Naive thymus-derived CD4-positive, alpha-beta T cell (primary cell): Measurements from ENCODE around the gene PIGZ. TPM values are rescaled to one million over a fixed set of nuclear protein-coding genes. Genes with fewer than 3 reads are reported as not detected.
A peak's percentile ranks its signal among the peaks of the same experiment; 100 is the strongest.

Source experiments
- ATAC-seq: fragments of 150-1000 bp; cut with Tn5 transposase; 2 replicates; pipeline ENCODE4 v1.10.0; 2021; ENCODE audit warnings: mild to moderate bottlenecking, moderate library complexity
- CTCF ChIA-PET: fragments of 350-600 bp; sonication (Branson Sonifier 250); formaldehyde crosslinking; loops from one replicate; lab custom pipeline; 2021; ENCODE audit warnings: antibody characterized with exemption; lab: Charles Lee
- POLR2A ChIA-PET: fragments of 350-600 bp; sonication (Branson Sonifier 250); formaldehyde crosslinking; loops from one replicate; lab custom pipeline; 2021; ENCODE audit warnings: antibody characterized with exemption, inconsistent platforms; lab: Charles Lee
- DNase-seq, 9 donors: peaks; one replicate each; pipeline versions ENCODE4 v3.0.0 to v3.0.0-alpha.2; 2020 to 2022; ENCODE audit warnings: mixed read lengths in 1 of 9
- H3K27ac ChIP-seq: one replicate; pipeline ENCODE4 v1.7.0; 2013; ENCODE audit warnings: mild to moderate bottlenecking, low read depth, low read length, moderate library complexity
- H3K27me3 ChIP-seq, 2 donors: one replicate each; pipeline ENCODE4 v1.7.0; 2013; ENCODE audit warnings: low read length in 2 of 2, mild to moderate bottlenecking in 2 of 2, moderate library complexity in 2 of 2; ENCODE audit not compliant: control insufficient read depth in 2 of 2, insufficient read depth in 2 of 2
- H3K36me3 ChIP-seq, 3 experiments: 1 replicate in 2 of 3; 2 replicates in 1 of 3; pipeline ENCODE4 v1.7.0; 2013; ENCODE audit warnings: low read length in 3 of 3, mild to moderate bottlenecking in 3 of 3, moderate library complexity in 1 of 3; ENCODE audit not compliant: insufficient read depth in 3 of 3, control insufficient read depth in 2 of 3
- H3K4me1 ChIP-seq, 2 donors: one replicate each; pipeline ENCODE4 v1.7.0; 2013; ENCODE audit warnings: low read length in 2 of 2, mild to moderate bottlenecking in 2 of 2, moderate library complexity in 1 of 2; ENCODE audit not compliant: control insufficient read depth in 2 of 2, insufficient read depth in 2 of 2
- H3K4me3 ChIP-seq: 2 replicates; pipeline ENCODE4 v1.7.0; 2013; ENCODE audit warnings: mild to moderate bottlenecking, low read length
- H3K9me3 ChIP-seq, 3 experiments: 1 replicate in 2 of 3; 2 replicates in 1 of 3; pipeline ENCODE4 v1.7.0; 2013; ENCODE audit warnings: low read length in 3 of 3; ENCODE audit not compliant: control insufficient read depth in 2 of 3
- H3K27ac Mint-ChIP-seq, 9 donors: one replicate each; pipeline ENCODE4 v1.8.0; 2020 to 2022; ENCODE audit warnings: mixed read lengths in 9 of 9, mild to moderate bottlenecking in 8 of 9, moderate library complexity in 5 of 9, inconsistent platforms in 2 of 9
- H3K27me3 Mint-ChIP-seq, 5 donors: one replicate each; pipeline ENCODE4 v1.8.0; 2021 to 2022; ENCODE audit warnings: mixed read lengths in 5 of 5, mild to moderate bottlenecking in 1 of 5
- H3K36me3 Mint-ChIP-seq, 5 donors: one replicate each; pipeline ENCODE4 v1.8.0; 2020 to 2022; ENCODE audit warnings: mixed read lengths in 5 of 5, mild to moderate bottlenecking in 3 of 5, inconsistent platforms in 1 of 5
- H3K4me1 Mint-ChIP-seq, 7 donors: one replicate each; pipeline ENCODE4 v1.8.0; 2020 to 2022; ENCODE audit warnings: mixed read lengths in 7 of 7, mild to moderate bottlenecking in 3 of 7, inconsistent platforms in 1 of 7
- H3K4me3 Mint-ChIP-seq, 10 donors: one replicate each; pipeline ENCODE4 v1.8.0; 2020 to 2022; ENCODE audit warnings: mild to moderate bottlenecking in 10 of 10, mixed read lengths in 10 of 10, moderate library complexity in 6 of 10, inconsistent platforms in 2 of 10
- H3K9me3 Mint-ChIP-seq, 11 donors: one replicate each; pipeline ENCODE4 v1.8.0; 2020 to 2022; ENCODE audit warnings: mixed read lengths in 11 of 11, mild to moderate bottlenecking in 4 of 11, inconsistent platforms in 1 of 11, moderate library complexity in 1 of 11
- intact Hi-C, 2 donors: fragments of 100-400 bp; cut with micrococcal nuclease; formaldehyde crosslinking; loops; one replicate each; pipeline ENCODE4 v1.15.1; 2023
- polyA plus RNA-seq, 2 donors: library from polyadenylated mRNA; unstranded; fragments of 300-500 nt; fragmentation: Illumina TruSeq; gene quantifications; one replicate each; pipeline ENCODE4 v1.2.3, GENCODE V29; 2021
- total RNA-seq, 6 experiments: library from RNA in 5 of 6; stranded (reverse) in 5 of 6; gene quantifications; 1 replicate in 5 of 6; 2 replicates in 1 of 6; pipeline ENCODE4 v1.2.3 and lab custom pipeline; 2021 to 2026

Gene PIGZ
- total and polyA plus RNA-seq, 7 experiments from 2014 or later = 0.20 to 2.7 (median 0.78) TPM; not detected in 1

- Histone ChIP-seq H3K9me3 (no peaks in the 10 kb centered on the region), H3K36me3 (no peaks in the 10 kb centered on the region), H3K4me1 (no peaks in the 10 kb centered on the region), H3K27me3 (no peaks in the 10 kb centered on the region), H3K4me3 (no peak overlapping the region), H3K27ac (no peak overlapping the region)
- Mint-ChIP-seq H3K4me1 (no peaks in the 10 kb centered on the region), H3K36me3 (peaks cover 0 to 3% (median 0%) of the 10 kb centered on the region in 5 donors), H3K9me3 (peaks cover 0 to 2% (median 0%) of the 10 kb centered on the region in 11 donors), H3K27ac (no peak overlapping the region), H3K27me3 (peaks cover 4 to 12% (median 6%) of the 10 kb centered on the region in 5 donors), H3K4me3 (no peak overlapping the region)
- ChIA-PET POLR2A (no interaction called here), CTCF (no interaction called here)
- DNase-seq (peak in 1 of 9 donors; percentile 2), ATAC-seq (no peak)
- intact Hi-C loops = no loop called here
Observed at GRCh38 chr3:196989721-196990262, 21.2 kb upstream of the PIGZ start.

- ChIA-PET CTCF (no interaction called here), POLR2A (no interaction called here)
- H3K4me1 Mint-ChIP-seq = no peaks in the 10 kb centered on the region
- DNase-seq (no peak), ATAC-seq (no peak)
- H3K36me3 Mint-ChIP-seq = peaks cover 0 to 6% (median 3%) of the 10 kb centered on the region in 5 donors
- H3K4me3 Mint-ChIP-seq = no peak overlapping the region
- intact Hi-C loops = no loop called here
- Histone ChIP-seq H3K27ac (no peak overlapping the region), H3K4me1 (no peaks in the 10 kb centered on the region), H3K9me3 (peaks cover 0 to 1% (median 0%) of the 10 kb centered on the region in 3 experiments), H3K4me3 (no peak overlapping the region), H3K27me3 (no peaks in the 10 kb centered on the region), H3K36me3 (no peaks in the 10 kb centered on the region)
- peaks cover 7 to 20% (median 13%) of the 10 kb centered on the region in 5 donors for H3K27me3 Mint-ChIP-seq
- H3K27ac Mint-ChIP-seq = no peak overlapping the region
- H3K9me3 Mint-ChIP-seq = peaks cover 0 to 10% (median 4%) of the 10 kb centered on the region in 11 donors
Observed at GRCh38 chr3:196988241-196989029, 19.8 kb upstream of the PIGZ start.

- no peaks in the 10 kb centered on the region for H3K4me1 ChIP-seq
- intact Hi-C loops = no loop called here
- H3K36me3 ChIP-seq = no peaks in the 10 kb centered on the region
- CTCF ChIA-PET = no interaction called here
- H3K27ac ChIP-seq = no peak overlapping the region
- H3K4me3 ChIP-seq = no peak overlapping the region
- DNase-seq (no peak), ATAC-seq (no peak)
- Mint-ChIP-seq H3K4me3 (no peak overlapping the region), H3K4me1 (no peaks in the 10 kb centered on the region), H3K9me3 (peaks cover 0 to 16% (median 9%) of the 10 kb centered on the region in 11 donors), H3K27me3 (peaks cover 9 to 25% (median 15%) of the 10 kb centered on the region in 5 donors), H3K36me3 (peaks cover 0 to 9% (median 7%) of the 10 kb centered on the region in 5 donors), H3K27ac (no peak overlapping the region)
- H3K27me3 ChIP-seq = no peaks in the 10 kb centered on the region
- H3K9me3 ChIP-seq = peaks cover 0 to 5% (median 0%) of the 10 kb centered on the region in 3 experiments
- POLR2A ChIA-PET = no interaction called here
Observed at GRCh38 chr3:196987022-196987421, 18.4 kb upstream of the PIGZ start.

- ChIA-PET POLR2A (no interaction called here), CTCF (no interaction called here)
- Mint-ChIP-seq H3K9me3 (peaks cover 0 to 23% (median 9%) of the 10 kb centered on the region in 11 donors), H3K4me3 (no peak overlapping the region), H3K27me3 (peaks cover 9 to 30% (median 15%) of the 10 kb centered on the region in 5 donors), H3K36me3 (peaks cover 0 to 12% (median 8%) of the 10 kb centered on the region in 5 donors), H3K27ac (no peak overlapping the region), H3K4me1 (no peaks in the 10 kb centered on the region)
- H3K4me3 ChIP-seq = no peak overlapping the region
- DNase-seq (no peak), ATAC-seq (no peak)
- H3K27ac ChIP-seq = no peak overlapping the region
- intact Hi-C loops = no loop called here
- H3K27me3 ChIP-seq = no peaks in the 10 kb centered on the region
- no peaks in the 10 kb centered on the region for H3K36me3 ChIP-seq
- no peaks in the 10 kb centered on the region for H3K4me1 ChIP-seq
- peaks cover 0 to 5% (median 0%) of the 10 kb centered on the region in 3 experiments for H3K9me3 ChIP-seq
Observed at GRCh38 chr3:196985954-196986885, 17.6 kb upstream of the PIGZ start.

GRCh38 chr3:196985298-196985697 is 16.7 kb upstream of the PIGZ start:
- H3K4me1 Mint-ChIP-seq = no peaks in the 10 kb centered on the region
- H3K27me3 Mint-ChIP-seq = peaks cover 9 to 30% (median 20%) of the 10 kb centered on the region in 5 donors
- H3K4me1 ChIP-seq = no peaks in the 10 kb centered on the region
- ATAC-seq = no peak
- H3K36me3 ChIP-seq = no peaks in the 10 kb centered on the region
- peaks cover 0 to 12% (median 8%) of the 10 kb centered on the region in 5 donors for H3K36me3 Mint-ChIP-seq
- no peak for DNase-seq
- H3K4me3 Mint-ChIP-seq = no peak overlapping the region
- peaks cover 0 to 23% (median 9%) of the 10 kb centered on the region in 11 donors for H3K9me3 Mint-ChIP-seq
- ChIA-PET CTCF (no interaction called here), POLR2A (no interaction called here)
- H3K27ac ChIP-seq = no peak overlapping the region
- H3K9me3 ChIP-seq = peaks cover 0 to 5% (median 0%) of the 10 kb centered on the region in 3 experiments
- intact Hi-C loops = no loop called here
- no peak overlapping the region for H3K27ac Mint-ChIP-seq
- H3K27me3 ChIP-seq = no peaks in the 10 kb centered on the region
- H3K4me3 ChIP-seq = no peak overlapping the region

GRCh38 chr3:196983186-196983585 is 14.6 kb upstream of the PIGZ start:
- no peak overlapping the region for H3K4me3 Mint-ChIP-seq
- H3K4me3 ChIP-seq = no peak overlapping the region

More at GRCh38 chr3:196983186-196983585, 14.6 kb upstream of the PIGZ start:
- H3K27me3 ChIP-seq = no peaks in the 10 kb centered on the region
- ChIA-PET CTCF (no interaction called here), POLR2A (interaction anchor here (0.6 kb wide), 1 partner anchor 204 kb away, joined by 3 read pairs; no protein-coding TSS in a partner anchor)
- intact Hi-C loops = no loop called here
- H3K27me3 Mint-ChIP-seq = peaks cover 9 to 30% (median 21%) of the 10 kb centered on the region in 5 donors
- H3K9me3 ChIP-seq = peaks cover 0 to 5% (median 0%) of the 10 kb centered on the region in 3 experiments
- H3K9me3 Mint-ChIP-seq = peaks cover 0 to 23% (median 9%) of the 10 kb centered on the region in 11 donors
- H3K27ac Mint-ChIP-seq = no peak overlapping the region
- peaks cover 0 to 12% (median 8%) of the 10 kb centered on the region in 5 donors for H3K36me3 Mint-ChIP-seq
- no peak for ATAC-seq
- DNase-seq = no peak
- no peaks in the 10 kb centered on the region for H3K4me1 ChIP-seq
- H3K36me3 ChIP-seq = no peaks in the 10 kb centered on the region
- no peak overlapping the region for H3K27ac ChIP-seq
- peaks cover 0 to 7% (median 4%) of the 10 kb centered on the region in 7 donors for H3K4me1 Mint-ChIP-seq
